A673 (cell line): ENCODE results near the gene TRABD2A. TPM values are rescaled to one million over a fixed set of nuclear protein-coding genes. Genes with fewer than 3 reads are reported as not detected.
"Not testable (repeated sequence)": the region's sequence is repeated elsewhere in the genome, so short reads cannot be mapped to it uniquely, and the experiment has no call there.

Source experiments
- BruUV-seq: library from RNA; stranded (reverse); fragments of 400-500 nt; replicated peaks from 2 replicates; lab custom pipeline; 2021; lab: Mats Ljungman, UMichigan
- CTCF ChIA-PET: fragments of 300-600 bp; sonication (Branson Sonifier 250); formaldehyde crosslinking; loops from one replicate; lab custom pipeline; 2022; ENCODE audit warnings: antibody characterized with exemption; lab: Charles Lee
- POLR2A ChIA-PET: fragments of 300-600 bp; sonication (Branson Sonifier 250); formaldehyde crosslinking; loops from one replicate; lab custom pipeline; 2022; ENCODE audit warnings: antibody characterized with exemption; ENCODE audit not compliant: low non-redundant PET; lab: Charles Lee
- DNase-seq: peaks from one replicate; pipeline ENCODE4 v3.0.0-alpha.2; 2015; ENCODE audit warnings: low spot score
- H3K27ac ChIP-seq: fragments of 200-600 bp; sonication (generic); 2 replicates; pipeline ENCODE4 v1.5.1; 2016; ENCODE audit warnings: mixed run types, low read depth, mild to moderate bottlenecking, mixed read lengths, antibody characterized with exemption, low read length; ENCODE audit not compliant: poor library complexity, severe bottlenecking
- H3K27me3 ChIP-seq: fragments of 200-600 bp; sonication (generic); replicated peaks from 2 replicates; pipeline ENCODE4 v1.6.1; 2017; ENCODE audit warnings: mixed run types, low read depth, mild to moderate bottlenecking, mixed read lengths, antibody characterized with exemption, low read length; ENCODE audit not compliant: insufficient read depth, poor library complexity
- H3K36me3 ChIP-seq: fragments of 200-600 bp; sonication (generic); 2 replicates; pipeline ENCODE4 v1.6.1; 2016; ENCODE audit warnings: mixed run types, mild to moderate bottlenecking, mixed read lengths, antibody characterized with exemption, low read length; ENCODE audit not compliant: insufficient read depth, poor library complexity, severe bottlenecking
- H3K4me1 ChIP-seq: fragments of 200-600 bp; sonication (generic); 2 replicates; pipeline ENCODE4 v1.6.1; 2017; ENCODE audit warnings: mixed run types, mild to moderate bottlenecking, mixed read lengths, antibody characterized with exemption, low read length; ENCODE audit not compliant: insufficient read depth, poor library complexity, severe bottlenecking
- H3K4me3 ChIP-seq: fragments of 200-600 bp; sonication (generic); 2 replicates; pipeline ENCODE4 v1.5.1; 2016; ENCODE audit warnings: low read depth, mixed run types, mild to moderate bottlenecking, mixed read lengths, low read length; ENCODE audit not compliant: poor library complexity, severe bottlenecking
- H3K9me3 ChIP-seq: fragments of 200-600 bp; sonication (generic); 2 replicates; pipeline ENCODE4 v1.6.1; 2016; ENCODE audit warnings: mixed run types, low read depth, mild to moderate bottlenecking, mixed read lengths, antibody characterized with exemption, low read length; ENCODE audit not compliant: poor library complexity, severe bottlenecking
- CTCF ChIP-seq: fragments of 300-800, 200-600 bp; sonication (generic); conservative IDR thresholded peaks from 2 replicates; pipeline ENCODE4 v1.5.1; 2017; ENCODE audit warnings: low read depth, mild to moderate bottlenecking, antibody characterized with exemption, low read length, moderate library complexity, mixed read lengths
- EZH2 ChIP-seq: fragments of 200-600 bp; sonication (generic); IDR thresholded peaks from 2 replicates; pipeline ENCODE4 v1.6.1; 2017; ENCODE audit warnings: borderline replicate concordance, low read depth, mild to moderate bottlenecking, mixed read lengths, antibody characterized with exemption, low read length; ENCODE audit not compliant: poor library complexity, severe bottlenecking
- intact Hi-C: fragments of 100-400 bp; cut with micrococcal nuclease; formaldehyde crosslinking; loops from one replicate; pipeline ENCODE4 v1.10.0; 2022; ENCODE audit not compliant: unreplicated experiment
- total RNA-seq: library from RNA; stranded (reverse); gene quantifications from 2 replicates; pipeline ENCODE4 v1.2.3, GENCODE V29; 2021

The TRABD2A gene
- total RNA-seq, 1 experiment from 2014 or later, result 0.67 TPM

GRCh38 chr2:84779781-84780180 is 101.1 kb downstream of the TRABD2A start:
- Histone ChIP-seq H3K4me1 (no peaks in the 10 kb centered on the region), H3K4me3 (no peak overlapping the region), H3K36me3 (no peaks in the 10 kb centered on the region), H3K27ac (no peak overlapping the region), H3K27me3 (no peaks in the 10 kb centered on the region), H3K9me3 (no peaks in the 10 kb centered on the region)
- no peak for TF ChIP-seq EZH2
- ChIA-PET POLR2A (no interaction called here), CTCF (no interaction called here)
- no peak for DNase-seq
- BruUV-seq, result no TSS peak
- intact Hi-C loops, result no loop called here

GRCh38 chr2:84778911-84779690 is 101.8 kb downstream of the TRABD2A start:
- Histone ChIP-seq H3K36me3 (no peaks in the 10 kb centered on the region), H3K9me3 (no peaks in the 10 kb centered on the region), H3K27me3 (no peaks in the 10 kb centered on the region), H3K27ac (no peak overlapping the region), H3K4me1 (no peaks in the 10 kb centered on the region), H3K4me3 (no peak overlapping the region)
- no peak for DNase-seq
- BruUV-seq, result no TSS peak
- CTCF ChIA-PET, result no interaction called here
- intact Hi-C loops, result no loop called here
- POLR2A ChIA-PET, result no interaction called here
- no peak for TF ChIP-seq EZH2
- no peak for TF ChIP-seq CTCF

- intact Hi-C loops, result no loop called here
- Histone ChIP-seq H3K4me1 (no peaks in the 10 kb centered on the region), H3K27ac (no peak overlapping the region), H3K27me3 (no peaks in the 10 kb centered on the region), H3K36me3 (no peaks in the 10 kb centered on the region), H3K4me3 (no peak overlapping the region), H3K9me3 (peaks cover 4% of the 10 kb centered on the region)
- ChIA-PET CTCF (no interaction called here), POLR2A (no interaction called here)
- no peak for DNase-seq
- TF ChIP-seq EZH2 (no peak), CTCF (no peak)
- no TSS peak for BruUV-seq
Measured at GRCh38 chr2:84776011-84776410, 104.9 kb downstream of the TRABD2A start.

- H3K4me1 ChIP-seq, H3K9me3 ChIP-seq, H3K36me3 ChIP-seq, intact Hi-C loops, CTCF ChIA-PET, H3K27me3 ChIP-seq, BruUV-seq, DNase-seq, POLR2A ChIA-PET, H3K4me3 ChIP-seq, H3K27ac ChIP-seq: not testable (repeated sequence)
Measured at GRCh38 chr2:84773562-84773961, 107.3 kb downstream of the TRABD2A start.

Other genes starting within 250 kb of the TRABD2A start
- 2,146 and 2,488 TPM in 2 replicates for gene TMSB10, start 24.6 kb upstream of the TRABD2A start, total RNA-seq
- gene KCMF1, start 90.1 kb upstream of the TRABD2A start, total RNA-seq, result 108 and 110 TPM in 2 replicates